ENCODE results near the gene SBF2.
A peak's percentile ranks its signal among the peaks of the same experiment; 100 is the strongest.
"Not testable (repeated sequence)": the region's sequence is repeated elsewhere in the genome, so short reads cannot be mapped to it uniquely, and the experiment has no call there.

The SBF2 gene

DNA sequence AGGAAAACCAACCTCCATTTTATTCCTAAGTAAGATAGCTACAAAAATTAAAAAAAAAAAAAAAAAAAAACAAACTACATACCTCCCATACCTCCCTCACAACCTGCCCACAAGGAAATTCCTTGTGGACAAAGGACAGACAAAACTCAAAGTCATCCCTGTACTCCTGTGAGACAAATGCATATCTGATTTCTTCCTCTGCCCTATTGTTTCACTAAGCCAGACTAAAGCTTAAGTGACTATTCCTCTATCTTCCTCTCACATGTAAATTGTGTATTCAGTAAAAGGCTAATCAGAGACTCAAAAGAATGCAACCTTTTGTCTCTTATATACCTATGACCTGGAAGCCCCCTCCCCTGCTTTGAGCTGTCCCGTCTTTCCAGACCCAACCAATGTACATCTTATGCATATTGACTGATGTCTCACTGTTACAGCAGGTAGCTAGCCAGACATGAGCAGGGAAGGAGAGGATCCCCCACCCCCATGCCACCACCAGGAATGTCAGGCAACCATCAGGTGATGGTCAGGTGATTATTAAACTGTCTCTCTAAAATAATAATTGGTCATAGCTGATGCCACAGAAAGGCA is 289.4 kb downstream of the SBF2 start:
- TF ChIP-seq, protein P1, sequence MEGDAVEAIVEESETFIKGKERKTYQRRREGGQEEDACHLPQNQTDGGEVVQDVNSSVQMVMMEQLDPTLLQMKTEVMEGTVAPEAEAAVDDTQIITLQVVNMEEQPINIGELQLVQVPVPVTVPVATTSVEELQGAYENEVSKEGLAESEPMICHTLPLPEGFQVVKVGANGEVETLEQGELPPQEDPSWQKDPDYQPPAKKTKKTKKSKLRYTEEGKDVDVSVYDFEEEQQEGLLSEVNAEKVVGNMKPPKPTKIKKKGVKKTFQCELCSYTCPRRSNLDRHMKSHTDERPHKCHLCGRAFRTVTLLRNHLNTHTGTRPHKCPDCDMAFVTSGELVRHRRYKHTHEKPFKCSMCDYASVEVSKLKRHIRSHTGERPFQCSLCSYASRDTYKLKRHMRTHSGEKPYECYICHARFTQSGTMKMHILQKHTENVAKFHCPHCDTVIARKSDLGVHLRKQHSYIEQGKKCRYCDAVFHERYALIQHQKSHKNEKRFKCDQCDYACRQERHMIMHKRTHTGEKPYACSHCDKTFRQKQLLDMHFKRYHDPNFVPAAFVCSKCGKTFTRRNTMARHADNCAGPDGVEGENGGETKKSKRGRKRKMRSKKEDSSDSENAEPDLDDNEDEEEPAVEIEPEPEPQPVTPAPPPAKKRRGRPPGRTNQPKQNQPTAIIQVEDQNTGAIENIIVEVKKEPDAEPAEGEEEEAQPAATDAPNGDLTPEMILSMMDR (IDR thresholded peaks at IDR 0.05; ENCODE audit: low read depth, low read length) = no peak
- TF ChIP-seq EZH2phosphoT487 (IDR thresholded peaks at IDR 0.05; ENCODE audit: low read depth) = no peak
- Histone ChIP-seq H3K27ac (ENCODE audit: low read length) (no peak overlapping the region), H3K27me3 (ENCODE audit: low read depth, low read length) (no peaks in the 10 kb centered on the region), H3K9me3 (ENCODE audit: insufficient read depth, low read length) (no peaks in the 10 kb centered on the region), H3K4me2 (ENCODE audit: low read length) (no peak overlapping the region), H3K4me1 (ENCODE audit: low read length) (no peaks in the 10 kb centered on the region), H3K36me3 (replicated peaks; ENCODE audit: low read depth, low read length) (no peaks in the 10 kb centered on the region), H4K20me1 (ENCODE audit: insufficient read depth, low read length) (no peaks in the 10 kb centered on the region), H3K79me2 (ENCODE audit: low read length) (no peaks in the 10 kb centered on the region), H3K9ac (ENCODE audit: low read length) (no peak overlapping the region), H2AFZ (ENCODE audit: low read depth, low read length) (no peak overlapping the region), H3K4me3 (ENCODE audit: low read length) (no peak overlapping the region)

DNA sequence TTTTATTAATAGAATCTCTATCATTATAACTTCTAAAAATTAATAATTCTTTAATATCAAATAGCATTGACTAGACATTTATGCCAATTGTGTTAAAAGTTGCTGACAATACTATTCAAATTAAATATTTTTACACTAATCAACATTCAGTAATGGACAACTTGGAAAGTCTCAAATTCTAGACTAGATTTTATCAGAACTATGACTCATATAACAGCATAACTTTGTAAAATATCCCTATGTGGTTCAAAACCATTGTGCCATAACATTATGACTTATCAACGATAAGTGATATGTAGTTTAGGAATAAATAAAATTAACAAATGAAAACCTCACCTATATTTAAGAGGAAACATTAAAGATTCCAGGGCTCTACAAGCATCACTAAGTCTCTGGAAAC is 291.8 kb downstream of the SBF2 start:
- H3K4me2 ChIP-seq (ENCODE audit: low read length) = no peak overlapping the region
- H3K79me2 ChIP-seq (ENCODE audit: low read length) = no peaks in the 10 kb centered on the region
- no peaks in the 10 kb centered on the region for H3K36me3 ChIP-seq (replicated peaks; ENCODE audit: low read depth, low read length)
- H3K9ac ChIP-seq (ENCODE audit: low read length) = no peak overlapping the region
- H4K20me1 ChIP-seq (ENCODE audit: insufficient read depth, low read length) = no peaks in the 10 kb centered on the region
- no peak overlapping the region for H2AFZ ChIP-seq (ENCODE audit: low read depth, low read length)
- H3K4me1 ChIP-seq (ENCODE audit: low read length) = no peaks in the 10 kb centered on the region
- no peaks in the 10 kb centered on the region for H3K9me3 ChIP-seq (ENCODE audit: insufficient read depth, low read length)
- H3K27ac ChIP-seq (ENCODE audit: low read length) = no peak overlapping the region
- no peaks in the 10 kb centered on the region for H3K27me3 ChIP-seq (ENCODE audit: low read depth, low read length)
- no peak overlapping the region for H3K4me3 ChIP-seq (ENCODE audit: low read length)
- no peak for TF ChIP-seq EZH2phosphoT487 (IDR thresholded peaks at IDR 0.05; ENCODE audit: low read depth)
- TF ChIP-seq, protein P1 (IDR thresholded peaks at IDR 0.05; ENCODE audit: low read depth, low read length) = no peak

DNA sequence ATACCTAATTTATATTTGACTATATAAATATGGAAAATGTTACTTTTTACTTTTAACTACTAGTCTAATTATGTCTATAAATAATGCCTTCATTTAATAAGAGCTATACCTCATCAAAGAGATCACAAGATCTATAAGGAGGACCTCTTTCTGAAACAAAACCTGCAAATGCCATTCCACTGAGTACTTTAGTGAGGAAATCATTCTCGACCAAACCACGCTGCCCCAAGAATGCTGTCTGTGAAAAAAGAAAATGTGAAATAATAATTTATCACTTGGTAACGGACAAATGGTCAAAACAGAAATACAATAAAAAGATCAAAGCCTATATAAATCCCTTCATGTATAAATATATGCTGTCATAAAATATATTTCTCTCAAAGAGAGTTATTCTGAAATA is 301.7 kb downstream of the SBF2 start:
- H2AFZ ChIP-seq (ENCODE audit: low read depth, low read length) = no peak overlapping the region
- no peaks in the 10 kb centered on the region for H3K9me3 ChIP-seq (ENCODE audit: insufficient read depth, low read length)
- no peaks in the 10 kb centered on the region for H3K27me3 ChIP-seq (ENCODE audit: low read depth, low read length)
- no peak overlapping the region for H3K27ac ChIP-seq (ENCODE audit: low read length)
- no peaks in the 10 kb centered on the region for H4K20me1 ChIP-seq (ENCODE audit: insufficient read depth, low read length)
- H3K9ac ChIP-seq (ENCODE audit: low read length) = no peak overlapping the region
- peaks cover 4% of the 10 kb centered on the region for H3K4me1 ChIP-seq (ENCODE audit: low read length)
- no peak overlapping the region for H3K4me3 ChIP-seq (ENCODE audit: low read length)
- H3K36me3 ChIP-seq (replicated peaks; ENCODE audit: low read depth, low read length) = no peaks in the 10 kb centered on the region
- TF ChIP-seq, protein P1 (IDR thresholded peaks at IDR 0.05; ENCODE audit: low read depth, low read length) = no peak
- TF ChIP-seq EZH2phosphoT487 (IDR thresholded peaks at IDR 0.05; ENCODE audit: low read depth) = no peak
- H3K4me2 ChIP-seq (ENCODE audit: low read length) = no peak overlapping the region
- no peaks in the 10 kb centered on the region for H3K79me2 ChIP-seq (ENCODE audit: low read length)

DNA sequence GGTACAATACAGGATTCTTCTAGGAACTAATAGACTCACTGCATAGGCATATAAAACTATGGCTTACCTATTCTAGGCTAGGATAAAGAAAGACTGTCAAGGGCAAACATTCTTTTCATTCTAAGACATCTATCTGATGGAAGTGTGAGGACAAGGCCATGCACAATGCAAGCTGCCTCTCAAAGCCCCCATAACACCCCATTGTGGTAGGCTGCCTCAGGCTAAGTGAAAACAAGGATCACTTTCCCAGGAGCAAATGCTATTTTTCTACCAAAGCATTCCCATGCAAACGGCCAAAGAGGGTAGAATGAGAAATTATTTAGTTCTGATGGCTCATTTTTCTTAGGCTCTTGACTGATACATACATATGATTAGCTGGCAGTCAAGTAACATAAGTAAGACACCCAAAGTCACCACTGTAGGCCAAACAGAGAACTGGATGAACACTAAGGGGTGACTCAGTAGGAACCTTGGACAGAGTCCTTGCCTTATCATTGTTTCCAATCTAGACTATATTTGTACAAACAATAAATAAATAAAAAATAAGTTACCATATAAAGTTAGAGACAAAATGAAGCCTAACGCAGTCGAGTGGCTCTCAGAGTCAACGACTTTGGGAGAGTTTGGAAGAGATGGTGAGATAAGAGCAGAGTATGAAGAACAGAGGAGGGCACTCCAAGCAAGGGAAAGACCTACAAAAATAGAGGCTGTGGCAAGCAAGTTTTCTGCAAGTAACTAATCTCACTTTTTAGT is 303.6 kb downstream of the SBF2 start:
- Histone ChIP-seq H3K9me3 (ENCODE audit: insufficient read depth, low read length) (no peaks in the 10 kb centered on the region), H3K9ac (ENCODE audit: low read length) (no peak overlapping the region), H3K79me2 (ENCODE audit: low read length) (no peaks in the 10 kb centered on the region), H3K27ac (ENCODE audit: low read length) (no peak overlapping the region), H3K27me3 (ENCODE audit: low read depth, low read length) (no peaks in the 10 kb centered on the region), H3K4me3 (ENCODE audit: low read length) (no peak overlapping the region), H3K4me2 (ENCODE audit: low read length) (no peak overlapping the region), H4K20me1 (ENCODE audit: insufficient read depth, low read length) (no peaks in the 10 kb centered on the region), H2AFZ (ENCODE audit: low read depth, low read length) (no peak overlapping the region), H3K4me1 (ENCODE audit: low read length) (peaks cover 9% of the 10 kb centered on the region), H3K36me3 (replicated peaks; ENCODE audit: low read depth, low read length) (no peaks in the 10 kb centered on the region)
- TF ChIP-seq, protein P1 (IDR thresholded peaks at IDR 0.05; ENCODE audit: low read depth, low read length) = peak; percentile 35
- no peak for TF ChIP-seq EZH2phosphoT487 (IDR thresholded peaks at IDR 0.05; ENCODE audit: low read depth)

DNA sequence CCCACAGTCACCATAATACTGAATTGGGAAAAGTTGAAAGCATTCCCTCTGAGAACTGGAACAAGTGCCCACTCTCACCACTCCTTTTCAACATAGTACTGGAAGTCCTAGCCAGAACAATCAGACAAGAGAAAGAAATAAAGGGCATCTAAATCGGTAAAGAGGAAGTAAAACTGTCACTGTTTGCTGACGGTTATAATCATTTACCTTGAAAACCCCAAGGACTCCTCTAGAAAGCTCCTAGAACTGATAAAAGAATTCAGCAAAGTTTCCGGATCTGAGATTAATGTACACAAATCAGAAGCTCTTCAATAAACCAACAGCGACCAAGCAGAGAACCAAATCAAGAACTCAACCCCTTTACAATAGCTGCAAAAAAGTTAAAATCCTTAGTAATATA is 306.7 kb downstream of the SBF2 start:
- Histone ChIP-seq H3K4me2 (ENCODE audit: low read length) (peak overlapping the region; percentile 36), H3K4me1 (ENCODE audit: low read length) (peaks cover 17% of the 10 kb centered on the region)
- not testable (repeated sequence) for H4K20me1 ChIP-seq (ENCODE audit: insufficient read depth, low read length); H3K79me2 ChIP-seq (ENCODE audit: low read length); H3K9ac ChIP-seq (ENCODE audit: low read length); H3K27me3 ChIP-seq (ENCODE audit: low read depth, low read length); H3K9me3 ChIP-seq (ENCODE audit: insufficient read depth, low read length); H3K36me3 ChIP-seq (replicated peaks; ENCODE audit: low read depth, low read length); H3K27ac ChIP-seq (ENCODE audit: low read length); H2AFZ ChIP-seq (ENCODE audit: low read depth, low read length); H3K4me3 ChIP-seq (ENCODE audit: low read length)
